ENCODE results near the gene ZNF700. TPM values are rescaled to one million over a fixed set of nuclear protein-coding genes. Genes with fewer than 3 reads are reported as not detected.
"Not testable (repeated sequence)": the region's sequence is repeated elsewhere in the genome, so short reads cannot be mapped to it uniquely, and the experiment has no call there.

The ZNF700 gene
- total RNA-seq, 4 donors from 2014 or later, result 14.9 to 18.6 (median 17.7) TPM

DNA sequence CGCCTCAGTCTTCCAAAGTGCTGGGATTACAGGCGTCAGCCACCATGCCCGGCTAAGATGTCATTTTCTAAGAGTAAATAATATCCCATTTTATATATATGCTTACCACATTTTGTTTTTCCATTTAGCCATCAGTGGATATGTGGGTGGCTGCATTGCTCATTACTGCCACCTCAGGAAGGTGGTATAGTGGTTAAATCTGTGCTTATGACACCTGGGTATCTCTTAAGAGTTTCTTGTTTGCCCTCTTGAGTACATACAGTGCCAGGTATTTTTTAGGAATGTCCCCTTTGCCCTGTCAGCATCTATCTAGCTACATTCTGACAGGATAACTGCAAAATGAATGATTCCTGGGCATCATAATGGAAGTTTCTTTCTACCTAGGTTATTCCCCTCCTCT, 22.7 kb upstream of the ZNF700 start:
- Histone ChIP-seq H3K4me1 (no peaks in the 10 kb centered on the region), H3K9me3 (peaks cover 7 to 96% (median 35%) of the 10 kb centered on the region in 4 donors), H3K36me3 (peaks cover 0 to 81% (median 25%) of the 10 kb centered on the region in 3 donors), H3K4me3 (no peak overlapping the region), H3K27ac (no peak overlapping the region), H3K27me3 (no peaks in the 10 kb centered on the region)
- TF ChIP-seq, protein P1, sequence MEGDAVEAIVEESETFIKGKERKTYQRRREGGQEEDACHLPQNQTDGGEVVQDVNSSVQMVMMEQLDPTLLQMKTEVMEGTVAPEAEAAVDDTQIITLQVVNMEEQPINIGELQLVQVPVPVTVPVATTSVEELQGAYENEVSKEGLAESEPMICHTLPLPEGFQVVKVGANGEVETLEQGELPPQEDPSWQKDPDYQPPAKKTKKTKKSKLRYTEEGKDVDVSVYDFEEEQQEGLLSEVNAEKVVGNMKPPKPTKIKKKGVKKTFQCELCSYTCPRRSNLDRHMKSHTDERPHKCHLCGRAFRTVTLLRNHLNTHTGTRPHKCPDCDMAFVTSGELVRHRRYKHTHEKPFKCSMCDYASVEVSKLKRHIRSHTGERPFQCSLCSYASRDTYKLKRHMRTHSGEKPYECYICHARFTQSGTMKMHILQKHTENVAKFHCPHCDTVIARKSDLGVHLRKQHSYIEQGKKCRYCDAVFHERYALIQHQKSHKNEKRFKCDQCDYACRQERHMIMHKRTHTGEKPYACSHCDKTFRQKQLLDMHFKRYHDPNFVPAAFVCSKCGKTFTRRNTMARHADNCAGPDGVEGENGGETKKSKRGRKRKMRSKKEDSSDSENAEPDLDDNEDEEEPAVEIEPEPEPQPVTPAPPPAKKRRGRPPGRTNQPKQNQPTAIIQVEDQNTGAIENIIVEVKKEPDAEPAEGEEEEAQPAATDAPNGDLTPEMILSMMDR (IDR thresholded peaks at IDR 0.05), result no peak
- TF ChIP-seq POLR2A (IDR thresholded peaks at IDR 0.05) (no peak), EP300 (IDR thresholded peaks at IDR 0.05) (no peak)
- no peak for DNase-seq (ENCODE audit: low spot score in 2 of 2)
- 97% methylated on average over 3 of the region's 3 CpGs for WGBS, 2 donors

DNA sequence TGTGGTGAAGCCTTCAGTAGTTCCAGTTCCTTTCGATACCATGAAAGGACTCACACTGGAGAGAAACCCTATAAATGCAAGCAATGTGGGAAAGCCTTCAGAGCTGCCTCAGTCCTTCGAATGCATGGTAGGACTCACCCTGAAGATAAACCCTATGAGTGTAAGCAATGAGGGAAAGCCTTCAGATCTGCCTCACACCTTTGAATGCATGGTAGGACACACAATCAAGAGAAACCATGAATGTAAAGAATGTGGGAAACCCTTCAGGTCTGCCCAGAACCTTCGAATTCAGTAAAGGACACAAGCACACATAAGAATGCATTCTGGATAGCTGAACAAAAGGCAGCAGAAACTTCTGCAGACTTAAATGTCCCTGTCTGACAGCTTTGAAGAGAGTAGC, 19.0 kb upstream of the ZNF700 start:
- DNase-seq (ENCODE audit: low spot score in 2 of 2), result no peak
- H3K4me3 ChIP-seq, result no peak overlapping the region
- no peaks in the 10 kb centered on the region for H3K4me1 ChIP-seq
- peaks cover 7 to 95% (median 39%) of the 10 kb centered on the region in 4 donors for H3K9me3 ChIP-seq
- H3K27me3 ChIP-seq, result no peaks in the 10 kb centered on the region
- no peak overlapping the region for H3K27ac ChIP-seq
- TF ChIP-seq EP300 (IDR thresholded peaks at IDR 0.05), result no peak
- TF ChIP-seq, protein P1 (IDR thresholded peaks at IDR 0.05), result no peak
- TF ChIP-seq POLR2A (IDR thresholded peaks at IDR 0.05), result no peak
- H3K36me3 ChIP-seq, result peaks cover 0 to 55% (median 25%) of the 10 kb centered on the region in 3 donors
- 96 to 98% methylated on average over 3 of the region's 3 CpGs for WGBS, 2 donors

DNA sequence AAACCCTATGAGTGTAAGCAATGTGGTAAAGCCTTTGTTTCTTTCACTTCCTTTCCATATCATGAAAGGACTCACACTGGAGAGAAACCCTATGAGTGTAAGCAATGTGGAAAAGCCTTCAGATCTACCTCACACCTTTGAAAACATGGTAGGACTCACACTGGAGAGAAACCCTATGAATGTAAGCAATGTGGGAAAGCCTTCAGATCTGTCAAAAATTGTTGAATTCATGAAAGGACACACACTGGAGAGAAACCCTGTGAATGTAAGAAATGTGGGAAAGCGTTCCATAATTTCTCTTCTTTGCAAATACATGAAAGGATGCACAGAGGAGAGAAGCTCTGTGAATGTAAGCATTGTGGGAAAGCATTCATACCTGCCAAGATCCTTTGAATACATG, 13.0 kb upstream of the ZNF700 start:
- WGBS, 2 donors, result 93 to 94% methylated on average over 1 of the region's 1 CpG
- not testable (repeated sequence) for H3K27me3 ChIP-seq; DNase-seq (ENCODE audit: low spot score in 2 of 2); H3K4me3 ChIP-seq; H3K27ac ChIP-seq; H3K4me1 ChIP-seq
- Histone ChIP-seq H3K36me3 (peaks cover 0 to 23% (median 0%) of the 10 kb centered on the region in 3 donors), H3K9me3 (peaks cover under 1 to 87% (median 23%) of the 10 kb centered on the region in 4 donors)

DNA sequence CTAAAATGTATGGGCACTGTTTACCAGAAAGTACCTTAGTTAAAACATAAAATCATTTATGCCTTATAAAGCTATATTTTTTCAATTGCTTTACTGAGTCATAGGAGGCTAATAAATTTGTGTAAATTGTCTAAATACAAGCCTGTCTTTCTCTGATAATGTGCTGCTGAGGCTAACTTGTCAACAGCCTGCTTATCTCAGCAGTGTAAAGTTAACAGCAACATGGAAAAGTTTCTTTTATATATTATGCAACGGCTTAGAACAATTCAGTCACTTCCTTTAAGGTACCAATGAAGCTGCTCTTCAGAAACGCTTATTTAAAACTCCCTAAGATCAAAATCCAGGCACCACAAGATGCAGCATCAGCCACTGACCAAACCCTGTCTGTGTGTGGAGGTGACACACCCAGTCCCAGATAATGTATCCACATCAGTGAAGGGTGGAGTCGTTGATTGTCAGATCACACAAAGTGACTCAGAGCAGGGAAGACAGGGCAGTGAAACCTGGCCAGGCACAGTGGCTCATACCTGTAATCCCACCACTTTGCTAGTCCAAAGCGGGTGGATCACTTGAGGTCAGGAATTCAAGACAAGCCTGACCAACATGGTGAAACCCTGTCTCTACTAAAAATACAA, 10.4 kb upstream of the ZNF700 start:
- H3K4me3 ChIP-seq; H3K27me3 ChIP-seq; DNase-seq (ENCODE audit: low spot score in 2 of 2); H3K27ac ChIP-seq; H3K4me1 ChIP-seq: not testable (repeated sequence)
- peaks cover 0 to 65% (median 14%) of the 10 kb centered on the region in 4 donors for H3K9me3 ChIP-seq
- 93 to 98% methylated on average over 4 of the region's 4 CpGs for WGBS, 2 donors
- peaks cover 0 to 23% (median 0%) of the 10 kb centered on the region in 3 donors for H3K36me3 ChIP-seq

DNA sequence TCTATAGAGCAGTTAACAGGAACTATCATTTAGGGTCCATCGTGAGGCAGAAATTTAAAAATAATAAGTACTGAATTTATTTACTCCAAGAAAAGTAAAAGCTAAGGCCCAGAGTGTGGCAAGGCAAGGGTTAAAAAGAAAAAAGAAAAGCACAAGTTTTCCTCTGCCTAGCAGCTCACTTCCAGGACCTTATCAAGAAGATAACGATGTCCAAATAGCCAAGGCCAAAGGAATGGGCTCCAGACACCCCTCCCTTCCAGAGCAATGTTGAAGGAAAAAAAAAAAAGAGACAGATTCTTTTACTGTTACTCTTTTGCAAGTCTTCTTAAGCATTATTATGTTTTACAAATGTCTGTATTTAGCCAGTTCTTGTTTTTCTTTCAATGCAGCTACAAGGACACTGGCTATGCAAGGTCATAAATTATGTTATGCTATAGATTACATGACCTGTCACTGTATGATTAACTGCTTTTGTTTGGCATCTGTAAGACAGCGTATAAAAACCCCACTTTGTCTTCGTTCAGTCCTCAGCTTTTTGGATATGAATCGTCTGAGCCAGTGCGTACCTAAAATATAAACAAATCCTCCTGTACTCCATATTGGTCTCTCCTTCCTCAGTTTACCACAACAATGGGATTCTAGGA, 2.9 kb upstream of the ZNF700 start:
- WGBS, 2 donors, result 45 to 50% methylated on average over 6 of the region's 6 CpGs
- Histone ChIP-seq H3K27me3 (no peaks in the 10 kb centered on the region), H3K4me3 (no peak overlapping the region), H3K9me3 (peaks cover 0 to 4% (median 0%) of the 10 kb centered on the region in 4 donors), H3K27ac (no peak overlapping the region), H3K36me3 (no peaks in the 10 kb centered on the region), H3K4me1 (peaks cover 0 to 24% (median 13%) of the 10 kb centered on the region in 4 donors)
- no peak for DNase-seq (ENCODE audit: low spot score in 2 of 2)
- TF ChIP-seq, protein P1 (IDR thresholded peaks at IDR 0.05), result no peak
- TF ChIP-seq POLR2A (IDR thresholded peaks at IDR 0.05) (no peak), EP300 (IDR thresholded peaks at IDR 0.05) (no peak)

DNA sequence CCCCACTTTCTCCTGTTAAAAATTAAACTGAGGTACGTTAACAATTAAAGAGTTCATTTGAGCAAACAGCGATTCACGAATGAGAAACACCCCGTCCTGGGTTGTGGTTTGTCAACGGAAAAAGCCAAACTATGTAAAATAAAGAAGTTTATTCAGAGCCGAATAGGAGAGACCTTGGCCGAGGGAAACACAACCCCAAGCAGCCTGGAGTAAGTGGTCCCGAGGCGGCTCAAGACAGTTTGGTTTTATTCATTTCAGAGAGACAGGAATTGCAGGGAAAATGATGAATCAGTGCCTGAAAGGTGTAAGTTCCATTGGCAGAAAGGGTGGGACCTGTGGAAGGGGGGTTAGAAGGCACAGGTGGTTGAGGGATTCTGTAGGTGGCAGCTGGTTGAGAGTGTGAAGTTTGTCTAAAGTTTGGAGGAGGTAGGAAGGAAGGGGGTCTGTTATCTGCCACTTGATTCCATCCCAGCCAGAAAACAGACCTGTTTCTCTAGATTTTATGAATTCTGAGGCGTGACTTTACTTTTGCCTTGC, 812 bp downstream of the ZNF700 start:
- not testable (repeated sequence) for H3K27me3 ChIP-seq; H3K9me3 ChIP-seq; DNase-seq (ENCODE audit: low spot score in 2 of 2)
- Histone ChIP-seq H3K27ac (peak overlapping the region; percentile 81 to 98 (median 98)), H3K36me3 (peaks cover 0 to 12% (median 0%) of the 10 kb centered on the region in 3 donors), H3K4me3 (peak overlapping the region; percentile 83 to 97 (median 91)), H3K4me1 (peaks cover 0 to 26% (median 13%) of the 10 kb centered on the region in 4 donors)
- WGBS, 2 donors, result 6 to 10% methylated on average over 10 of the region's 10 CpGs

Measured in tibial nerve (tissue), 4 donors.